HCT116 (cell line): ENCODE data around the gene KRTAP3-3.

Source experiments
- EZH2 ChIP-seq: fragments of 200-600 bp; sonication (generic); IDR thresholded peaks from 2 replicates; pipeline ENCODE4 v1.6.1; 2017; ENCODE audit warnings: antibody characterized with exemption, mixed run types
- POLR2A ChIP-seq: IDR thresholded peaks from 2 replicates; pipeline ENCODE4 v1.7.0; 2011; ENCODE audit warnings: borderline replicate concordance; ENCODE audit not compliant: insufficient read depth, insufficient read length; ENCODE audit errors: extremely low read depth
- POLR2AphosphoS5 ChIP-seq: IDR thresholded peaks from 2 replicates; pipeline ENCODE4 v1.6.1; 2011; ENCODE audit warnings: mild to moderate bottlenecking, low read depth, low read length, moderate library complexity
- RAD21 ChIP-seq: IDR thresholded peaks from 2 replicates; pipeline ENCODE4 v1.6.1; 2012; ENCODE audit warnings: low read depth, mild to moderate bottlenecking
- SIN3A ChIP-seq: IDR thresholded peaks from 2 replicates; pipeline ENCODE4 v1.6.1; 2012; ENCODE audit warnings: low read depth
- SRF ChIP-seq: IDR thresholded peaks from 2 replicates; pipeline ENCODE4 v1.6.1; 2012; ENCODE audit warnings: low read depth
- YY1 ChIP-seq: IDR thresholded peaks from 2 replicates; pipeline ENCODE4 v1.6.1; 2011; ENCODE audit warnings: low read length, low read depth, moderate library complexity, mild to moderate bottlenecking; ENCODE audit not compliant: insufficient replicate concordance; ENCODE audit errors: extremely low read depth
- ZFX ChIP-seq: fragments of 450-650 bp; IDR thresholded peaks from 2 replicates; pipeline ENCODE4 v1.6.1; 2017
- TF ChIP-seq, protein P1 (sequence below), 3 experiments: fragments of 200-600 bp in 1 of 3; sonication (generic) in 1 of 3; IDR thresholded peaks in 2 of 3; conservative IDR thresholded peaks in 1 of 3; 2 replicates each; pipeline ENCODE4 v1.5.1; 2012 to 2017; ENCODE audit warnings: low read depth in 2 of 3, low read length in 2 of 3, antibody characterized with exemption in 1 of 3, borderline replicate concordance in 1 of 3, control low read depth in 1 of 3, mild to moderate bottlenecking in 1 of 3, mixed read lengths in 1 of 3, mixed run types in 1 of 3, moderate library complexity in 1 of 3; ENCODE audit not compliant: insufficient read depth in 1 of 3
- TF ChIP-seq, protein P2 (sequence below): IDR thresholded peaks from 2 replicates; pipeline ENCODE4 v1.6.1; 2012
- TF ChIP-seq, protein P3 (sequence below): IDR thresholded peaks from 2 replicates; pipeline ENCODE4 v1.6.1; 2012; ENCODE audit warnings: low read depth

DNA sequence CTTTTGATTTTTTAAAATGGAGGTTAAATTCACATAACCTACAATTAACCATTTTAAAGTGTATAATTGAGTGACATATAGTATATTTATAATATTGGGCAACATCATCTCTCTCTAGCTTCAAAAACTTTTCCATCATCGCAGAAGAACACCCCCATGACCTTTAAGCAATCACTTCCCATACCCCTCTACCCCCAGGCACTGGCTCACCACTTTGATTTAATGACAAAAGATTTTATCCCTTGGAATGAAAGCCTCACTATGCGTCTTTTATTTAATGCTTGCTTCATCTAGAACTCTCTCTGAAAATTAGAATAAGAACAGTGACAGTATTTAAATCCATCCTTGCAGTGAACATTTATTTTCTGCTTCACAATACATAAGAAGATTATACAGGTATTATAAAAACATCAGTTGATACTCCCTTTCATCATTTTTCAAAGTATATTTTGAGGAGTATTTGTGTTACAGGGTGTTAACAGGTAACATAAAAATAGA lies 43.9 kb upstream of the KRTAP3-3 start:
- TF ChIP-seq ZFX, result no peak
- TF ChIP-seq SRF, result no peak
- TF ChIP-seq, protein P1, sequence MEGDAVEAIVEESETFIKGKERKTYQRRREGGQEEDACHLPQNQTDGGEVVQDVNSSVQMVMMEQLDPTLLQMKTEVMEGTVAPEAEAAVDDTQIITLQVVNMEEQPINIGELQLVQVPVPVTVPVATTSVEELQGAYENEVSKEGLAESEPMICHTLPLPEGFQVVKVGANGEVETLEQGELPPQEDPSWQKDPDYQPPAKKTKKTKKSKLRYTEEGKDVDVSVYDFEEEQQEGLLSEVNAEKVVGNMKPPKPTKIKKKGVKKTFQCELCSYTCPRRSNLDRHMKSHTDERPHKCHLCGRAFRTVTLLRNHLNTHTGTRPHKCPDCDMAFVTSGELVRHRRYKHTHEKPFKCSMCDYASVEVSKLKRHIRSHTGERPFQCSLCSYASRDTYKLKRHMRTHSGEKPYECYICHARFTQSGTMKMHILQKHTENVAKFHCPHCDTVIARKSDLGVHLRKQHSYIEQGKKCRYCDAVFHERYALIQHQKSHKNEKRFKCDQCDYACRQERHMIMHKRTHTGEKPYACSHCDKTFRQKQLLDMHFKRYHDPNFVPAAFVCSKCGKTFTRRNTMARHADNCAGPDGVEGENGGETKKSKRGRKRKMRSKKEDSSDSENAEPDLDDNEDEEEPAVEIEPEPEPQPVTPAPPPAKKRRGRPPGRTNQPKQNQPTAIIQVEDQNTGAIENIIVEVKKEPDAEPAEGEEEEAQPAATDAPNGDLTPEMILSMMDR (IDR thresholded peaks at IDR 0.05 in 2 of 3, conservative IDR thresholded peaks at IDR 0.05 in 1 of 3; ENCODE audit: borderline replicate concordance in 1 of 3, insufficient read depth in 1 of 3, low read depth in 2 of 3, low read length in 2 of 3), result no peak
- no peak for TF ChIP-seq EZH2
- TF ChIP-seq RAD21, result no peak
- TF ChIP-seq, protein P2, sequence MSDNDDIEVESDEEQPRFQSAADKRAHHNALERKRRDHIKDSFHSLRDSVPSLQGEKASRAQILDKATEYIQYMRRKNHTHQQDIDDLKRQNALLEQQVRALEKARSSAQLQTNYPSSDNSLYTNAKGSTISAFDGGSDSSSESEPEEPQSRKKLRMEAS, result no peak
- TF ChIP-seq, protein P3, sequence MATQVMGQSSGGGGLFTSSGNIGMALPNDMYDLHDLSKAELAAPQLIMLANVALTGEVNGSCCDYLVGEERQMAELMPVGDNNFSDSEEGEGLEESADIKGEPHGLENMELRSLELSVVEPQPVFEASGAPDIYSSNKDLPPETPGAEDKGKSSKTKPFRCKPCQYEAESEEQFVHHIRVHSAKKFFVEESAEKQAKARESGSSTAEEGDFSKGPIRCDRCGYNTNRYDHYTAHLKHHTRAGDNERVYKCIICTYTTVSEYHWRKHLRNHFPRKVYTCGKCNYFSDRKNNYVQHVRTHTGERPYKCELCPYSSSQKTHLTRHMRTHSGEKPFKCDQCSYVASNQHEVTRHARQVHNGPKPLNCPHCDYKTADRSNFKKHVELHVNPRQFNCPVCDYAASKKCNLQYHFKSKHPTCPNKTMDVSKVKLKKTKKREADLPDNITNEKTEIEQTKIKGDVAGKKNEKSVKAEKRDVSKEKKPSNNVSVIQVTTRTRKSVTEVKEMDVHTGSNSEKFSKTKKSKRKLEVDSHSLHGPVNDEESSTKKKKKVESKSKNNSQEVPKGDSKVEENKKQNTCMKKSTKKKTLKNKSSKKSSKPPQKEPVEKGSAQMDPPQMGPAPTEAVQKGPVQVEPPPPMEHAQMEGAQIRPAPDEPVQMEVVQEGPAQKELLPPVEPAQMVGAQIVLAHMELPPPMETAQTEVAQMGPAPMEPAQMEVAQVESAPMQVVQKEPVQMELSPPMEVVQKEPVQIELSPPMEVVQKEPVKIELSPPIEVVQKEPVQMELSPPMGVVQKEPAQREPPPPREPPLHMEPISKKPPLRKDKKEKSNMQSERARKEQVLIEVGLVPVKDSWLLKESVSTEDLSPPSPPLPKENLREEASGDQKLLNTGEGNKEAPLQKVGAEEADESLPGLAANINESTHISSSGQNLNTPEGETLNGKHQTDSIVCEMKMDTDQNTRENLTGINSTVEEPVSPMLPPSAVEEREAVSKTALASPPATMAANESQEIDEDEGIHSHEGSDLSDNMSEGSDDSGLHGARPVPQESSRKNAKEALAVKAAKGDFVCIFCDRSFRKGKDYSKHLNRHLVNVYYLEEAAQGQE, result no peak
- no peak for TF ChIP-seq YY1
- no peak for TF ChIP-seq POLR2A
- TF ChIP-seq SIN3A, result no peak
- TF ChIP-seq POLR2AphosphoS5, result no peak
